ENCODE data around the gene PLXDC2. TPM values are rescaled to one million over a fixed set of nuclear protein-coding genes. Genes with fewer than 3 reads are reported as not detected.

Gene PLXDC2
- total RNA-seq, 1 experiment from 2014 or later: 38.7 TPM

- Histone ChIP-seq H2BK5ac (ENCODE audit: insufficient read length, low read length) (no peak overlapping the region), H2BK15ac (ENCODE audit: low read depth, low read length) (no peak overlapping the region), H3K18ac (ENCODE audit: insufficient read length, low read depth, low read length) (no peak overlapping the region), H3K27me3 (ENCODE audit: insufficient read depth, low read length) (no peaks in the 10 kb centered on the region), H4K8ac (replicated peaks; ENCODE audit: insufficient read length, low read depth, low read length) (no peak overlapping the region), H3K23ac (ENCODE audit: insufficient read length, low read depth, low read length) (no peak overlapping the region), H2BK20ac (ENCODE audit: low read depth, low read length, poor library complexity, severe bottlenecking) (no peak overlapping the region), H3K79me1 (ENCODE audit: insufficient read depth, low read depth, low read length, poor library complexity, severe bottlenecking) (no peaks in the 10 kb centered on the region), H3K23me2 (ENCODE audit: insufficient read length, low read depth, low read length, poor library complexity, severe bottlenecking) (no peaks in the 10 kb centered on the region), H3K4me1 (ENCODE audit: insufficient read depth, low read length) (no peaks in the 10 kb centered on the region; the same call in 1 of the 2 replicates), H2BK120ac (ENCODE audit: low read depth, low read length, poor library complexity, severe bottlenecking) (no peak overlapping the region), H3K4me2 (ENCODE audit: insufficient read depth, insufficient read length, low read length) (no peak overlapping the region), H2AK5ac (ENCODE audit: insufficient read length, low read length) (no peak overlapping the region), H3K9me3 (ENCODE audit: control insufficient read depth, low read depth, low read length) (no peaks in the 10 kb centered on the region), H3T11ph (ENCODE audit: low read length) (no peak overlapping the region), H4K5ac (ENCODE audit: insufficient read length, low read depth, low read length) (no peak overlapping the region), H4K91ac (ENCODE audit: insufficient read length, low read depth, low read length) (no peak overlapping the region), H2AFZ (ENCODE audit: low read length) (no peak overlapping the region), H3K56ac (ENCODE audit: insufficient read length, low read depth, low read length) (no peak overlapping the region), H3K4ac (ENCODE audit: low read depth, low read length) (no peak overlapping the region), H3K9ac (ENCODE audit: extremely low read depth, insufficient read length, low read length) (no peak overlapping the region), H2BK12ac (ENCODE audit: insufficient read length, low read depth, low read length) (no peak overlapping the region), H4K20me1 (ENCODE audit: control insufficient read depth, insufficient read depth, insufficient read length) (no peaks in the 10 kb centered on the region), H3K27ac (ENCODE audit: insufficient read length, low read depth, low read length) (no peak overlapping the region), H3K79me2 (ENCODE audit: insufficient read depth, low read length) (no peaks in the 10 kb centered on the region), H3K14ac (ENCODE audit: insufficient read depth, low read length) (no peak overlapping the region)
- Mint-ChIP-seq H3K4me3 (no peak overlapping the region), H3K27me3 (ENCODE audit: low read depth) (no peaks in the 10 kb centered on the region), H3K9me3 (no peaks in the 10 kb centered on the region; a peak in 1 of 5 replicates), H3K27ac (no peak overlapping the region), H3K4me1 (peaks cover 5 to 7% of the 10 kb centered on the region in 2 experiments), H3K36me3 (ENCODE audit: insufficient read depth in 1 of 3, low read depth in 3 of 3) (no peaks in the 10 kb centered on the region; a peak in 2 of 7 replicates)
- DNase-seq: no peak
- no CpG with 5 or more reads among the region's 2 CpGs for WGBS (ENCODE audit: extremely low coverage, insufficient read length, low lambda C conversion rate)
- no peak for TF ChIP-seq CTCF (conservative IDR thresholded peaks at IDR 0.05)
These were observed 340.3 kb downstream of the PLXDC2 start for GRCh38 chr10:20156511-20156910.

All from H9 (cell line).